ENCODE data around the gene PNPLA7. TPM values are rescaled to one million over a fixed set of nuclear protein-coding genes. Genes with fewer than 3 reads are reported as not detected.

PNPLA7 gene
- total RNA-seq, 4 donors from 2014 or later, result 24.1 to 44.3 (median 28.2) TPM

- no peak overlapping the region for H3K4me3 ChIP-seq (ENCODE audit: low read depth, poor library complexity, severe bottlenecking)
- DNase-seq (ENCODE audit: low spot score in 2 of 2), result peak in 1 of 2 donors; percentile 87
- 53 to 65% methylated on average over 31 to 34 of the region's 36 CpGs for WGBS, 2 donors
- TF ChIP-seq CTCF (IDR thresholded peaks at IDR 0.05), result no peak
- no peak for TF ChIP-seq POLR2A (IDR thresholded peaks at IDR 0.05)
- intact Hi-C loops (cut with DNase I; ENCODE audit: low total_unique reads), result no loop called here
Measured at GRCh38 chr9:137478962-137479861, 71.0 kb downstream of the PNPLA7 start.

- no peak for DNase-seq (ENCODE audit: low spot score in 2 of 2)
- 75 to 84% methylated on average over 11 of the region's 11 CpGs for WGBS, 2 donors
- H3K4me3 ChIP-seq (ENCODE audit: low read depth, poor library complexity, severe bottlenecking), result no peak overlapping the region
- no peak for TF ChIP-seq CTCF (IDR thresholded peaks at IDR 0.05)
- no peak for TF ChIP-seq POLR2A (IDR thresholded peaks at IDR 0.05)
- intact Hi-C loops (cut with DNase I; ENCODE audit: low total_unique reads), result no loop called here
Measured at GRCh38 chr9:137478613-137478961, 71.6 kb downstream of the PNPLA7 start.

GRCh38 chr9:137477778-137478612 is 72.2 kb downstream of the PNPLA7 start:
- intact Hi-C loops (cut with DNase I; ENCODE audit: low total_unique reads), result no loop called here
- WGBS, 2 donors, result 92 to 93% methylated on average over 20 to 28 of the region's 29 CpGs

GRCh38 chr9:137476856-137477255 is 73.3 kb downstream of the PNPLA7 start:
- no peak for TF ChIP-seq POLR2A (IDR thresholded peaks at IDR 0.05)
- TF ChIP-seq CTCF (IDR thresholded peaks at IDR 0.05), result no peak

More at GRCh38 chr9:137477778-137478612, 72.2 kb downstream of the PNPLA7 start:
- H3K4me3 ChIP-seq (ENCODE audit: low read depth, poor library complexity, severe bottlenecking), result no peak overlapping the region
- DNase-seq (ENCODE audit: low spot score in 2 of 2), result no peak
- TF ChIP-seq POLR2A (IDR thresholded peaks at IDR 0.05), result no peak
- no peak for TF ChIP-seq CTCF (IDR thresholded peaks at IDR 0.05)

GRCh38 chr9:137475666-137476065 is 74.5 kb downstream of the PNPLA7 start:
- TF ChIP-seq POLR2A (IDR thresholded peaks at IDR 0.05) (no peak), CTCF (IDR thresholded peaks at IDR 0.05) (no peak)
- intact Hi-C loops (cut with DNase I; ENCODE audit: low total_unique reads), result no loop called here
- 82 to 87% methylated on average over 3 of the region's 3 CpGs for WGBS, 2 donors

More at GRCh38 chr9:137476856-137477255, 73.3 kb downstream of the PNPLA7 start:
- DNase-seq (ENCODE audit: low spot score in 2 of 2), result no peak
- WGBS, 2 donors, result 95 to 96% methylated on average over 6 to 9 of the region's 11 CpGs
- H3K4me3 ChIP-seq (ENCODE audit: low read depth, poor library complexity, severe bottlenecking), result no peak overlapping the region
- intact Hi-C loops (cut with DNase I; ENCODE audit: low total_unique reads), result no loop called here

More at GRCh38 chr9:137475666-137476065, 74.5 kb downstream of the PNPLA7 start:
- no peak for DNase-seq (ENCODE audit: low spot score in 2 of 2)
- no peak overlapping the region for H3K4me3 ChIP-seq (ENCODE audit: low read depth, poor library complexity, severe bottlenecking)

Measured in lower leg skin (tissue), 4 donors.